ENCODE results near the gene LMO3. TPM values are rescaled to one million over a fixed set of nuclear protein-coding genes. Genes with fewer than 3 reads are reported as not detected.

The LMO3 gene
- total RNA-seq, 1 donor from 2014 or later: 0.98 TPM

DNA sequence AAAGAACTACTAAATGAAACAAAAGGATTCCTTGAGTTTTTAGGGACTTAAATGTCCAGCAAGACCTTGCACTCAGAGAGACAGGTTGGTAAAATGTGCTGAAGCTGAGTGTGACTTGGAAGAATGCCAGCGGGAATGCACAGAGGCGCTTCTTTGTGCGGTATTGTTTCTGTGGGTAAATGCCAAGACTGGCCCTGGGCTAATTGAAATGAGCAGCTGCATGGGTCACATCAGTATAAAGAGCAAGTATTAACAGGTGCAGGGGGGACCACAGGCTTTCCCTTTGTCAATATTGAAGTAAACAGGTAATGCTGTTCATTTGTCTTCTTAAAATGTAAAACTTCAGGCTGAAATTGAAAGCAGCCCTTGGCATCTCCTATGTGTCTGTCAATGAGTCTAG is 74.3 kb downstream of the LMO3 start:
- Histone ChIP-seq H2AFZ (ENCODE audit: low read depth, low read length) (no peak overlapping the region), H3K4me2 (ENCODE audit: low read length) (no peak overlapping the region), H3K9me3 (ENCODE audit: insufficient read depth, low read depth, low read length) (no peaks in the 10 kb centered on the region), H3K9ac (ENCODE audit: low read length) (no peak overlapping the region), H4K20me1 (ENCODE audit: insufficient read depth, low read length) (no peaks in the 10 kb centered on the region), H3K79me2 (ENCODE audit: insufficient read depth, low read length) (no peaks in the 10 kb centered on the region), H3K36me3 (ENCODE audit: insufficient read depth, low read length) (no peaks in the 10 kb centered on the region), H3K27me3 (ENCODE audit: insufficient read depth, low read length) (no peaks in the 10 kb centered on the region), H3K27ac (ENCODE audit: low read depth, low read length) (no peak overlapping the region), H3K4me3 (ENCODE audit: insufficient read depth, low read depth, low read length) (no peak overlapping the region), H3K4me1 (ENCODE audit: insufficient read depth, low read length) (no peaks in the 10 kb centered on the region)
- no peak for FAIRE-seq
- Mint-ChIP-seq H3K4me3 (ENCODE audit: unreplicated experiment) (no peak overlapping the region), H3K36me3 (ENCODE audit: low read depth, unreplicated experiment) (no peaks in the 10 kb centered on the region), H3K27me3 (ENCODE audit: low read depth, unreplicated experiment) (no peaks in the 10 kb centered on the region), H3K27ac (ENCODE audit: unreplicated experiment) (no peak overlapping the region), H3K9me3 (ENCODE audit: unreplicated experiment) (peaks cover 2% of the 10 kb centered on the region), H3K4me1 (ENCODE audit: low read depth, unreplicated experiment) (peaks cover 3% of the 10 kb centered on the region)
- TF ChIP-seq, protein P1, sequence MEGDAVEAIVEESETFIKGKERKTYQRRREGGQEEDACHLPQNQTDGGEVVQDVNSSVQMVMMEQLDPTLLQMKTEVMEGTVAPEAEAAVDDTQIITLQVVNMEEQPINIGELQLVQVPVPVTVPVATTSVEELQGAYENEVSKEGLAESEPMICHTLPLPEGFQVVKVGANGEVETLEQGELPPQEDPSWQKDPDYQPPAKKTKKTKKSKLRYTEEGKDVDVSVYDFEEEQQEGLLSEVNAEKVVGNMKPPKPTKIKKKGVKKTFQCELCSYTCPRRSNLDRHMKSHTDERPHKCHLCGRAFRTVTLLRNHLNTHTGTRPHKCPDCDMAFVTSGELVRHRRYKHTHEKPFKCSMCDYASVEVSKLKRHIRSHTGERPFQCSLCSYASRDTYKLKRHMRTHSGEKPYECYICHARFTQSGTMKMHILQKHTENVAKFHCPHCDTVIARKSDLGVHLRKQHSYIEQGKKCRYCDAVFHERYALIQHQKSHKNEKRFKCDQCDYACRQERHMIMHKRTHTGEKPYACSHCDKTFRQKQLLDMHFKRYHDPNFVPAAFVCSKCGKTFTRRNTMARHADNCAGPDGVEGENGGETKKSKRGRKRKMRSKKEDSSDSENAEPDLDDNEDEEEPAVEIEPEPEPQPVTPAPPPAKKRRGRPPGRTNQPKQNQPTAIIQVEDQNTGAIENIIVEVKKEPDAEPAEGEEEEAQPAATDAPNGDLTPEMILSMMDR (IDR thresholded peaks at IDR 0.05; ENCODE audit: insufficient read depth, low read depth, low read length): no peak
- no peak for TF ChIP-seq EZH2 (IDR thresholded peaks at IDR 0.05; ENCODE audit: insufficient read depth, low read length)
- DNase-seq (ENCODE audit: low read depth): no peak

GRCh38 chr12:16530268-16530850 is 75.6 kb downstream of the LMO3 start:
- H3K4me2 ChIP-seq (ENCODE audit: low read length): no peak overlapping the region
- H3K27me3 Mint-ChIP-seq (ENCODE audit: low read depth, unreplicated experiment): no peaks in the 10 kb centered on the region
- H3K27ac Mint-ChIP-seq (ENCODE audit: unreplicated experiment): no peak overlapping the region
- H3K36me3 Mint-ChIP-seq (ENCODE audit: low read depth, unreplicated experiment): no peaks in the 10 kb centered on the region
- no peaks in the 10 kb centered on the region for H3K9me3 ChIP-seq (ENCODE audit: insufficient read depth, low read depth, low read length)
- H3K27ac ChIP-seq (ENCODE audit: low read depth, low read length): no peak overlapping the region
- H3K36me3 ChIP-seq (ENCODE audit: insufficient read depth, low read length): no peaks in the 10 kb centered on the region
- H3K4me3 Mint-ChIP-seq (ENCODE audit: unreplicated experiment): no peak overlapping the region
- H2AFZ ChIP-seq (ENCODE audit: low read depth, low read length): no peak overlapping the region
- no peak overlapping the region for H3K9ac ChIP-seq (ENCODE audit: low read length)
- no peaks in the 10 kb centered on the region for H3K27me3 ChIP-seq (ENCODE audit: insufficient read depth, low read length)
- H3K4me3 ChIP-seq (ENCODE audit: insufficient read depth, low read depth, low read length): no peak overlapping the region
- H4K20me1 ChIP-seq (ENCODE audit: insufficient read depth, low read length): no peaks in the 10 kb centered on the region
- H3K4me1 ChIP-seq (ENCODE audit: insufficient read depth, low read length): no peaks in the 10 kb centered on the region
- FAIRE-seq (no peak), DNase-seq (ENCODE audit: low read depth) (no peak)
- H3K4me1 Mint-ChIP-seq (ENCODE audit: low read depth, unreplicated experiment): peaks cover 5% of the 10 kb centered on the region
- no peaks in the 10 kb centered on the region for H3K9me3 Mint-ChIP-seq (ENCODE audit: unreplicated experiment)
- TF ChIP-seq, protein P1 (IDR thresholded peaks at IDR 0.05; ENCODE audit: insufficient read depth, low read depth, low read length): no peak
- TF ChIP-seq EZH2 (IDR thresholded peaks at IDR 0.05; ENCODE audit: insufficient read depth, low read length): no peak
- H3K79me2 ChIP-seq (ENCODE audit: insufficient read depth, low read length): no peaks in the 10 kb centered on the region

- Mint-ChIP-seq H3K27ac (ENCODE audit: unreplicated experiment) (no peak overlapping the region), H3K27me3 (ENCODE audit: low read depth, unreplicated experiment) (no peaks in the 10 kb centered on the region), H3K4me1 (ENCODE audit: low read depth, unreplicated experiment) (peaks cover 9% of the 10 kb centered on the region), H3K9me3 (ENCODE audit: unreplicated experiment) (no peaks in the 10 kb centered on the region), H3K4me3 (ENCODE audit: unreplicated experiment) (no peak overlapping the region), H3K36me3 (ENCODE audit: low read depth, unreplicated experiment) (no peaks in the 10 kb centered on the region)
- Histone ChIP-seq H3K9ac (ENCODE audit: low read length) (no peak overlapping the region), H4K20me1 (ENCODE audit: insufficient read depth, low read length) (no peaks in the 10 kb centered on the region), H3K4me3 (ENCODE audit: insufficient read depth, low read depth, low read length) (no peak overlapping the region), H3K36me3 (ENCODE audit: insufficient read depth, low read length) (no peaks in the 10 kb centered on the region), H3K27me3 (ENCODE audit: insufficient read depth, low read length) (no peaks in the 10 kb centered on the region), H3K4me1 (ENCODE audit: insufficient read depth, low read length) (no peaks in the 10 kb centered on the region), H3K4me2 (ENCODE audit: low read length) (no peak overlapping the region), H3K27ac (ENCODE audit: low read depth, low read length) (no peak overlapping the region), H3K79me2 (ENCODE audit: insufficient read depth, low read length) (no peaks in the 10 kb centered on the region), H2AFZ (ENCODE audit: low read depth, low read length) (no peak overlapping the region), H3K9me3 (ENCODE audit: insufficient read depth, low read depth, low read length) (no peaks in the 10 kb centered on the region)
- FAIRE-seq (no peak), DNase-seq (ENCODE audit: low read depth) (peak; percentile 84)
- TF ChIP-seq EZH2 (IDR thresholded peaks at IDR 0.05; ENCODE audit: insufficient read depth, low read length): no peak
- TF ChIP-seq, protein P1 (IDR thresholded peaks at IDR 0.05; ENCODE audit: insufficient read depth, low read depth, low read length): no peak
Measured at GRCh38 chr12:16526693-16527092, 79.3 kb downstream of the LMO3 start.

Data from astrocyte (in vitro differentiated cells and primary cell).